Measurements from ENCODE around the gene SFTPA2.
"Not testable (repeated sequence)": the region's sequence is repeated elsewhere in the genome, so short reads cannot be mapped to it uniquely, and the experiment has no call there.

The SFTPA2 gene

DNA sequence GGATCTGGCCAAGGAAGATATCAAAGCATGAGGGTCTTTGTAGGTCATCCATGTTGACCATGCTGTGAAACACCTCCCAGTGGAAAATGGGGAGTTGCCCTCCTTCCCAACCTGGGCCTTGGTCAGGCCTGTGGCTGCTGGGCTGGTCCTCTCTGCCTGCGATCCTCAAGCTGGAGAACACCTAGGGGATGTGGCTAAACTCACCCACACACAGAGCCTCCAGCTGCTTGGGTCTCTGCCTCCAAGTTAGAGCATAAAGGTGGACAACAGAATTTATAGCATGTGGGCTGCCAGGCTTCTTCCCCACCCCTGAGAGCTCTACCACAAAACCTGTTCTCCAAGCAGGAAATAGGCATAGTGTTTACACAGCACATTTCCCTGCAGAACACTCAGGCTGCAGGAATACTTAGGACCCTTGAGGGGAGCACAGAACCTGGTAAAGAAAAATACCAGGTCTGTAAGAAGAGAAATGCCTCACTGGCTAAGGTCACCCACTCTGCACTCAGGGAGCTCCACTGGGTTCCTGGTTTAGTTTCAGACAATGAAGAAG, at the start of gene SFTPA2:
TSS of gene SFTPA2 (minus strand) at position 248 of the 550 bp plus-strand sequence. CDS start 924 bp downstream, outside the sequence.
- no peak for DNase-seq

DNA sequence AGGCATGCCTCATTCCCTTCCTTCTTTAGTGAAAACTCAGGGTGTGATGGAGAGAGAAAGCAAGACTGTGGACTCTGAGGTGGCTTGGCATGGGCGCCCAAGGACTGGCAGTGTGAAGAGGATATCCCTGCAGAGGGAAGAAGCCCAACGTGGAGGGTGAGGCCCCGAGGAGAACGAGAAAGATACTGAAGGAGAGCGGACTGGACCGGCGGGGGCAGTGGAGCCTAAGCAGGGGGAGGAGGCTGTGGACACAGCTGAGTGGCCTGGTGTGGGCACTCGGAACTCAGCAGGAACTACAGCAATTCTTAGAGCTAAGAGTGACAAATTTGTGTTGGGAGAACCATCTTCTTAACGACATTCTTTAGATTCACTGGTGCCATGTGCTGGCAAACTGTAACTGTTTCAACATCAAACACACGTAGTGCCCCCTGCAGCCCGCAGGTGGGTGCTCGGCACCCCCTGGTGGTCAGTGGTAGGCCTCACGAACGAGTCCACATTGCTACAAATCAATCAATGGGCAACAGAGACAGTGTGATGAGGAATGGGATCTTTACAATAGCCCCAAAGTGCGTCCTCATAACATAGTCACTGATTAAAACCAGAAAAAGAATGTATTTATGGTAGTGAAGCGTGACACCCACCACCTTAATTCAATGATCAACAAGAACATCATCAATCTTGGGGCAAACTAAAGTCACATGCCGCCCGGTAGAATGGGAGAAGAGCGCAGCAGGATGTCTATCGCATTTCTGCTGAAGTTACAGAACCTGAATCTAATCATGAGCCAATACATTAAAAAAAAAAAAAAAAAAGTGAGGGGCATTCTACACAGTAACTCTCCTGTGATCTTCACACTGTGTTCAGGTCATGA, 48.5 kb upstream of the SFTPA2 start:
- DNase-seq, result no peak

DNA sequence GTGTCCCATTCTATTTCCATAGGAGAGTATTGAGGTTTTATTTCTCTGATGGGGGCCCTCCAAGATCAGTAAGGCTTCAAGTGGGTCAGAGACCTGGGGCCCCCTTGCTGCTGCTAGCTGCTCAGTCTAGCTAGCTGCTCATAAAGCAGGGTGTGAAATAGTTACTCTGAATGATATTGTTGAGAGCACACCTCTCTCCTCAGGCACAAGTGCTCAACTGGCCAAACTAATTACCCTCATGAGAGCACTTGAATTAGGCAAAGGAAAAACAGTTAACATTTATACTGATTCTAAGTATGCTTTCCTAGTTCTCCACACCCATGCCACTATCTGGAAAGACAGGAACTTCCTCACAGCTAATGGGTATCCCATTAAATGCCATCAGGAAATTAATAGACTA, 45.1 kb upstream of the SFTPA2 start:
- DNase-seq, result no peak

DNA sequence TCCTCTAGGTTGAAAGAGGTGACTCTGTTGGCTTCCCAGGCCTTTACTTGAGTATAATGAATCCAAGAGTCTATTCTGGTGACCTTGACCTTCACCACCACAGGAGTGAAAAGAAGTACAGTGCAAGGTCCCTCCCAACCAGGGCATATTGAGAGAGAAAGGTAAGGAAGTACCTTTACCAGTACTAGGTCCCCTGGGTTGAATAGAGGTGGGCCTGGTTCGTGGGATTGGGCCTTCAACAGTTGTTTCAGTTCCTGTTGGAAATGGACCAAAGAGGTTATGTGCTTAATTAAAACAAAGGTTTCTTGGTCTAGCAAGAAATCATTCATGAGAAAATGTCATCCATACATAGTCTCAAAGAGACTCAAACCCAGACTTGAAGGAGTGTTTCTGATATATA, 44.1 kb upstream of the SFTPA2 start:
- DNase-seq, result no peak

DNA sequence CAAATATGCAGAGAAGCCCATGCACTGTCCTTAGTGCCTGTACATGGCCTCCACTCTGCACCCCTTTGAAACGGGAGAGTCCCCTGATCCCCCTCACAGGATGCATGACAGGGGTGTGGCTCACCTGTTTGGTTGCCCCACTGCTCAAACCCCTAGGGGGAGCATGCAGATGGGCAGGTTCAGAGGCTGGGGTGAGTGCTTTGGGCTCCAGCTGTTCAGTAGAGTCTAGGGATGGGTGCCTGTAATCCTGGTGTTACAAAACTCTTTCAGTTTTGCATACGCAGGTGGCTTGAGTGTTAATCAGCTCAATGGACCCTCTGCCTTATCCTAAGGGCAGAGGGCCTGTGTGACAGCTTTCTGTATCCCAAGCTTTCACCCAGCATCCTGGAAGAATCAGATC, 42.7 kb upstream of the SFTPA2 start:
- no peak for DNase-seq

DNA sequence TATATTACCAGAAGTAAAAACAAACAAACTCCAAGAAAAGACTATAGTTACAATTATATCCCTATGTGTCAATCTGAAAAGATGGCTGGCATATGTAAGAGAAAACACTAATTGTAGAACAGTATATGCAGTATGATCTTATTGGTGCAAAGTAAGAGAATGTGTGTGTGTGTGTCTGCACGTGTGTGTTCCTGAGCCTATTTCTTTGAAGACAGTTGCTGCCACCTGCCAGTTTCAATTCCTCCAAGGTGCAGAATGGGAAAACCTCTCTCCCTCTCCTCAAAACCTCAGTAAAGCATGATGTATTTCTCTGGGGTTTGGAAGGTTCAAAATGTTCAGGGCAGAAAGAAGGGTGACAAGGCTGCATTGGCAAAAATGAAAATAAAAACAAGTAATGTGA, 41.7 kb upstream of the SFTPA2 start:
- no peak for DNase-seq

DNA sequence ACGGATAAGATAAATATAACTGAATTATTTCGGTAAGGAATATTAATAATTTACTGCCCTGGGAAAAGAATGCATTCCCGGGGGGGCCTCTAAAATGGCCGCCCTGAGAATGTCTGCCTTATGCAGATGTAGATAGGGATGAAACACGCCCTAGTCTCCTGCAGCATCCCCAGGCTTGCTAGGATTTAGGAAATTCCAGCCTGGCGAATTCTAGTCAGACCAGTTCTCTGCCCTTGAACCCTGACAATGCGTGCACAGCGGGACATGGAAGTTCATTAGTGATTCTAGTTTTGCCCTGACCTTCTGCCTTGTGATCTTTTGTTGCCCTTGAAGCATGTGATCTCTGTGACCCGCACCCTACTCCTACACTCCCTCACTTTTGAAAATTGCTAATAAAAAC, 39.4 kb upstream of the SFTPA2 start:
- not testable (repeated sequence) for DNase-seq

DNA sequence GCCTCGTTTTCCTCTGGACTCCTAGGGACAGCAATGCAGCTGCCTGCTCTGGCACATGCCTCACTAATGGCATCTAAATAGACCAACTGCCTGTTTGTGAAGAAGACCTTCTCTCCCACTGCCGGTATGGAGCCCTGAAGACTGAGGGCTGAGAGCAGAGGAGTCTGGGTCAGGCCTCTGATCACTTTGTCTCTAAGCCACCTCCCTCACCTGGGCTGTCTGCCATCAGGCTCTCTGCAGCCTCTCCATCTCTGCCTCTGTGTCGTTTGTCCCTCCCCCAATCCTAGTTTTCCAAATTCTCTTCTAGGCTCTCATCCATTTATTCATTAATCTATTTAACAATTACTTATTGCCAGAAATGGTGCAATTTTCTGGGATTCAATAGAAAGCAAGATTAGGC, 35.3 kb upstream of the SFTPA2 start:
- DNase-seq, result no peak

DNA sequence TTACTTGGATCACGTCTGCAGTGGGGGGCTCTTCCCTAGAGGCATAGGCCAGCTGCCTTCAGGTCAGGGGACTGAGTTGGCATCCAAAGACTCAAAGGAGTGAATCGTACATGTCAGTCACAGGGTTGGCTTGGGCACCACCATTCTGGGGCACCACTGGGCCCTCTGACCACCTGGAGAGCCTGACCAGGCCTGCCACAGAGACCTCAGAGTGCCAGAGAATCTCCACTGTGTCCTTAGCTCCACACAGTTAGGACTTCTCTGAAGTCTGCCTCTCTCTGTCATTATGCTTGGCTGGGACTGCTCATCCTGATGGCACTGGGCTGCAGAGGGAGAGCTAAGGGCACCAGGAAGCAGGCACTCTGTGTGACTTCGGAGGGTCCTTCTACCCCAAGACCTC, 34.4 kb upstream of the SFTPA2 start:
- not testable (repeated sequence) for DNase-seq

DNA sequence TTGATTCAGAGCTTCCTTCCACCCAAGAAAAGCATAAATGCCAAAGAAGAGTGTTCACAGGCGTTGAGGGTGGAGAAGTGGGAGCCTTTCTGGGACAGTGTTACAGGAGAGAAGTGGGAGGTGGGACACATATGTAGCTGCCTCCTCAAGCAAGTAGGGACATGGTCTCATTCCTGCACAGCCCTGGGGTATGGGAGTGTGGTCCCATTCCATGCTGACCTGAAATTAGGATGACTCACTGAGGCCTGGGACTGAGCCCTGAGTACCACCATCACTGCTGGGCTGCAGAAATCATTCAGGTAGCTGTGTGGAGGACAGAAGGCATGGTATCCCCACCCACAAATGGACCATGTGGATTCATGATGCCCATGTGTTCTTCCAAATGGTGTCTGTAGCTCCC, 33.2 kb upstream of the SFTPA2 start:
- DNase-seq, result no peak

DNA sequence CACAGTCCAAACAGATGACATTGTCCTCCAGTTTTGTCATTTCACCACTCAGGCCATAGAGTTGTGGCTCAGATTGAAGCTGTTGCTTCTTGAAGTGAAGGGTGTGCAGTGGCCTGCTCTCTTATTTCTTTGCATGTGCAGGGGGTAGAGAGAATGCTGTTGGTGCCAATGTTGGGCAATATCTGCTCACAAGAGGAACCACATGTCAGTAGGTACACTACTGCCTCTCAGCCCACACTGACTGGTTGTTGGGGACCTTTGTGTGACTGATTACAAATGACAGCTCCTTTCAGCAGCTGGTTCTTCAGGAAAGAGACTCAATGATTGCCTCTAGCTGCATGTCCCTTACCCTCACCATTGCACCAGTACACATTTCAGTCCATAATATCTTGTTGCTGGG, 28.6 kb upstream of the SFTPA2 start:
- DNase-seq, result no peak

DNA sequence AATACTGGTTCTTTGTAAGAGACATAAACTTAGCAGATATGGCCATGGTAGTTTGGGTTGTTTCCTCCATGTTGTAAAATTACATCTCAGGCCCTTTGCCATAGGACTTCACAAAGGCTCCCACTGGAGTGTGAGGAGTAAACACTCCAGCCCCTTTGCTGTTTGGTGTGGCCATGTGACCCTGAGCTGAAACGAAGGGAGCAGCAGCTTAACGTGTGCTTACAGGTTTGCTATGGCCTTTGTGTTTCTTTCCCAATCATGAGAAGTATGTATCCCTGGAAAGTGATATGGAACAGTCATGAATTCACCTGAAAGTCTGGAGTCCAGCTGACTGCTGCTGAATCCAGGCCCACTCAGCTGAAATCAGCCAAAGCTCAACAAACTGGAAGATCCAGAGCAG, 26.7 kb upstream of the SFTPA2 start:
- no peak for DNase-seq

DNA sequence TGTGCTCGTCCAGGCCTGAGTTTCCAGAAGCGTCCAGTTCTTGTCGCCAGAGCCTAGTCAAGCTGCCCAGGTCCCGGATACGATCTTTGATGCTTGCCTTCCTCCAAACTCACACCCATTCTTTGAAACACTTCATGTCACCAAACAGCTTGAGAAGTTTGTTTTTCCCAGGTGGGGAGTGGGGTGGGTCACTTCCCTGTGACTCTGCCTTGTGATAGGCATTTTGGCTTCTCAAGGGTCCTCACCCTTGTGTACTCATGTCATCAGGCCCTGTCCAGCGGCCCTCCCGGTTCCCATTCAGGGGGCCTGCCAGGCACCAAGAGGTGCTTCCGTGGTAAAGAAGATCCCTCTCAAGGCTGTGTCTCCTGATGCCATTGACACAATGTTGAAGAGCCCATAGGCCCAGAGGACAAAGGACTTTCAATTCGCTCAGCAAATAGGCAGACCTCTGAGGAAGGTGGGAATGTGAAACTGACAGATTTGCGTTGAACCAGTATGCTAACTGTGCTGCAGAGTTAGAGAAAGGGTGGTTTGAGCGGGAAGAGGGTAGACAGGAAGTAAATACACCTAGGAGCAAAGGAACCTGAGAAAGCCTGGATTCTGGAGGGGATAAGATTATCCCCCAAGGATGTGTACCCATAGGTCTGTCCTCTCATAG, 25.8 kb upstream of the SFTPA2 start:
- no peak for DNase-seq

DNA sequence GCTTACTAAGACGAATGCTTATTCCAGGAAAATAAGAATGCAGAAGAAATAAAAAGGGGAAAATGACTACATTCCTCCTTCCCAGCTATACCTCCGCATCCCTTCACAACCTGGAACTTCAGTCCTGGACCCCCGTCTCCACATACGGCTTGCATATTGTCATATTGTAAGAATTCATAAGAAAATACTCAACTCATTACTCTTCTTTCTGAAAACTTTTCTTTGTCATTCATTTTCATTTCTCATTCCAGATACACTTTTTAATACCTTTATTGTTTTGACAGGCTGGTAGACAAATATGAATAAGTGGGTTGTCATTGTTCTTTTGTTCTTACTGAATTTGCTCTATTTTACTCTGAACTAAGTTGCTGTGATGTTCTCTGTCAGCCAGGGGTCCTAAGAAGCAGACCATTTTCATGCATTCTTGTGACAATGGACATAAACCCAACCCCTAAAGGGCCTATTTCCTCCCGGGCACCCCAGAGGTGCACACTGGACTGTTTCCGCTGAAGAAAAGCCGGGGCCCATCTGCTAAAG, 23.3 kb upstream of the SFTPA2 start:
- DNase-seq, result no peak

DNA sequence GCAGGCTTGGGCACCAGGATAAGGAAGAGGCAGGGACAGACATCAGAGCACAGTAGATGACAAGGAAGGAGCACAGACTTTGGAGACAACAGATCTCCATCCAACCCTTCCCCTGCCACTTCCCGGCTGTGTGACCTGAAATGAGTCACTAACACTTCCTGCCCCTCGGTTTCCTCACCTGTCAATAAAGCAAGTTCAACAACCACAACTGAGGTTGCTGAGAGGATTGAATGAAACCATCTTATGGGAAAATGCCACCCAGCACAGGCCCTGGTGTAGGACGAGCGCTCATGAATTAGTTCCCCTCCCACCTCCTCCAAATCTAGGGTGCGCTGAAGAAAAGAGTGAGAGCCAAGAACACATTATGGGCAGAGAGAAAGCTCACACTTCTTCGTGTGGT, 22.7 kb upstream of the SFTPA2 start:
- DNase-seq, result not testable (repeated sequence)

DNA sequence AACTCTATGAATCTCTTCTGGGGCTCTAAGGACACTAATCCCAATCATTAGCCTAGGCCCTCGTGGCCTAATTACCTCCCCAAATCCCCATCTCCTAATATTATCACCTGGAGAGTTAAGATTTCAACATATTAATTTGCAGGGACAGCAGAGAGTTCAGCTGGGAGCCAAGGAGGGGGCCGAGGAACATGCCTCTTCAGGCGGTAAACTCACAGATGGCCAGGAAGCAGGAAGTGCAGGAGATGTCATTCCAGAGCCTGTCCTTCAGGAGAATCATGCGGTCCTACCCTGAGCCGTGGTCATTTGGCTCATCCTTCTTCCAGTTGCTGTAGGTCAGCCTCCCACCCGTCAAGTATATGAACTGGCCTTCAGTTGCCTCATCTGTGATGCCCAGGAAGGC, 21.9 kb upstream of the SFTPA2 start:
- DNase-seq, result no peak

DNA sequence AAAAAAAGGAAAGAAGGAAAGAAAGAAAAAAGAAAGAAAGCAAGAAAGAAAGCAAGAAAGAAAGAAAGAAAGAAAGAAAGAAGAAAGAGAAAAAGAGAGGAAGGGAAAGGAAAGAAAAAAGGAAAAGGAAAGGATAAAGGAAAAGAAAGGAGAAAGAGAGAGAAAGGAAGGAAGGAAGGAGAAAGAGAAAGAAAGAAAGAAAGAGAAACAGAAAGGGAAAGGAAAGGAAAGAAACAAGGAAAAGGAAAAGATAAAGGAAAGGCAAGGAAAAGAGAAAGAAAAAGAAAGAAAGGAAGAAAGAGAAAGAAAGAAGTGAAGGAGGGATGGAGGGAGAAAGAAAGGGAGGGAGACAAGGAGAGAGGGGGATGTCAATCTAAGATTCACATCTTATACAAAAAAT, 20.8 kb upstream of the SFTPA2 start:
- DNase-seq, result no peak

DNA sequence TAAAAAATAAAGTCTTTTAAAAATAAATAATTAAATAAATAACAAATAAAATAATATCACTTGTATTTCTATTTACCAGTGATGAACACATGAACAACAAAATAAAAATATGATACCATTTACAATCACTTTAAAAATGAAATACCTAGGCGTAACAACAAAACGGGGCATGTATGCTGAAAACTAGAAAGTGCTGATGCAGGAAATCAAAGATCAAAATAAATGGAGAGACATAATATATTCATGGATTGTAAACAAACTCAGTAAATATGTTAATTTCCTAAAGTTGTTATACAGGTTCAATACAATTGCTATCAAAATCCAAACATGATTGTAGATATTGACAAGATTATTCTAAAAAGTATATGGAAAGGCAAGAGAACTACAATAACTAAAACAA, 19.2 kb upstream of the SFTPA2 start:
- DNase-seq, result no peak

DNA sequence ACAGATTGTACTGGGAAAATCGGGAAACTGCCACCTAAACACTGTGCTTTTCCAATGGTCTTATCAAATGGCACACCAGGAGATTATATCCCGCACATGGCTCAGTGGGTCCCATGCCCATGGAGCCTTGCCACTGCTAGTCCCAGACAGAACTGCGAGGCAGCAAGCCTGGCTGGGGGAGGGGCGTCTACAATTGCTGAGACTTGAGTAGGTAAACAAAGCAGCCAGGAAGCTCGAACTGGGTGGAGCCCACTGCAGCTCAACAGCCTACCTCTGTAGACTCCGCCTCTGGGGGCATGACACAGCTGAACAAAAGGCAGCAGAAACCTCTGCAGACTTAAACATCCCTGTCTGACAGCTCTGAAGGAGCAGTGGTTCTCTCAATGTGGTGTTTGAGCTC, 10.4 kb upstream of the SFTPA2 start:
- DNase-seq, result not testable (repeated sequence)

DNA sequence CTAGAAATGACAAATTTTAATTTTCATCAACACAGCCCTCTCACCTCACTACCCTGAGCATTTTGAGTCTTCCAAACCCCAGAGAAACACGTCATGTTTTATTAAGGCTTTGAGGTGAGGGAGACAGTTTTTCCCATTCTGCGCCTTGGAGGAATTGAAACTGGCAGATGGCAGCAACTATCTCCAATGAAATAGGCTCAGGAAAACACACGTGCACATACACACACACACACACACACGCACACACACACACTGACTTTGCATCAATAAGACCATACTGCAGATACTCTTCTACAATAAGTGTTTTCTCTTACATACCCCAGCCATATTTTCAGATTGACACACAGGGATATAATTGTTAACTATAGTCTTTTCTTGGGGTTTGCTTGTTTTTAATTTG, 3.2 kb upstream of the SFTPA2 start:
- no peak for DNase-seq

DNA sequence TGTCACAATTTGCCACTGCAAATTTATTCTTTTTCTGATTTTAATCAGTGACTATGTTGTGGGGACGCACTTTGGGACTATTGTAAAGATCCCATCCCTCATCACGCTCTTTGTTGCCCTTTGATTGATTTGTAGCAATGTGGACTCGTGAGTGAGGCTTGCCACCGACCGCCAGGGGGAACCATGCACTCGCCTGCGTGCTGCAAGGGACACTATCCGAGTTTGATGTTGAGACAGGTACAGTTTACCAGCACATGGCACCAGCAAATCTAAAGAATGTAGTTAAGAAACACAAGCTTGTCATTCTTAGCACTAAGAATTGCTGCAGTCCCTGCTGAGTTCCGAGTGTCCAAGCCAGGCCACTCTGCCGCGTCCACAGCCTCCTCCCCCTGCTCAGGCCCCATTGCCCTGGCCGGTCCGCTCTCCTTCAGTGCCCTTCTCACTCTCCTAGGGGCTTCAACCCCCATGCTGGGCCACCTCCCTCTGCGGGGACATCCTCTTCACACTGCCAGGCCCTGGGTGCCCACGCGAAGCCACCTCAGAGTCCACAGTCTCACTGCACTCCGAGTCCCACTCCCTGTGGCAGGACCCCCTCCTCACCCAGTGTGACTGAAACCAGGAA, 2.0 kb upstream of the SFTPA2 start:
- peak; percentile 55 for DNase-seq

DNA sequence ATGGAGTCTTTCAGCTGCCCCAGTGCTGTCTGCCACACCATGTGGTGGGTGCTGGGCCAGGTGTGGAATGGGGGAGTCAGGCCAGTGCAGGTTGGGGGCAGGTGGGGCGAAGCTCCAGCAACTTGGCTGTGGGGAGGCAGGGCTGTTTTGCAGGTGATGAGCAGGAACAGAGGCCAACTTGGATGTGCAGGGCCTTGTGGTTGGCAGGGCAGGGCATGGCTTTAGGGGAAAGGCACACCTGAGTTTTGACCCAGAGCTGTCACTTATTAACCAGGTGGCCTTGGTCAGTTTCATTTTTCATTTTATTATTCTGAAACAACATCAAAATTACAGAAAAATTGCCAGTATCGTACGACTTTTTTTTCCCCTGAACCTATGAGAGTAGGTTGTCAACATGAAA, 1.1 kb upstream of the SFTPA2 start:
- DNase-seq, result no peak

DNA sequence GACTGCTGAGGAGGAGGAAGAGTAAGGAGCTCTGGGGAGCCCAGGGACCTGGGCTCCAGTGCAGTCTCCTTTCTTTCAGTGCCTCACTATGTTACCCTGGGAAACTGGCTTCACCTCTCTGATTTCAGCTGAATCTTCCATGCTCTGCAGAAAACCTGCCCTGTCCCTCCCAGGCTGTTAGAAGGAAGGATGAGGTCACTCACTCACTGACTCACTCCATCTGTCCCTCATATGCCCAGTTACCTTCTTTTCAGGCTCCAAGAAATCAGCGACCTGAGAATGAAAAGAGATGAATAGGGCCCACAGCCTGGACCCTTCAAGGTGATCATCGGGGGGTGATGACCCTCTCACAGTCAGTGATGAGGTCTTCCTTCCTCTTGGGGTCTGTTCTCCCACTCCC, 481 bp downstream of the SFTPA2 start:
- DNase-seq, result no peak

DNA sequence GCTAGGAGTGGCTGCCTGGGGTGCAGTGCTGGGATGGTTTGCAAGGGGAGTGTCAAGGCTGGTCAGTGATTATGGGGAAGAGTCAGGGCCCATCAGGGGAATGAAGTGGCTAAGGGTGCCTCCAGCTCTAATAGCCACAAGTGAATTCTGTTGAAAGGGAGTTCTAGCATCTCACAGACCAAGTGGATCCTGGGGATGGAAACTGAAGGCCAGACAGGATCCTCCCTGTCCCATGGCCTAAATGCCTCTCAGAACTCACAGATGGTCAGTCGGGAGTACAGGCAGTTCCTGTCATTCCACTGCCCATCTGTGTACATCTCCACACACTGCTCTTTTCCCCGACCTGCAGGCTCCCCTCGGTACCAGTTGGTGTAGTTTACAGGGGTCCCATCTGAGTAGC, 3.2 kb downstream of the SFTPA2 start:
- DNase-seq, result not testable (repeated sequence)
